Kidney (tissue), 14 donors: ENCODE results near the gene CCDC28B. TPM values are rescaled to one million over a fixed set of nuclear protein-coding genes. Genes with fewer than 3 reads are reported as not detected.

Experiments
- DNase-seq, 5 donors: peaks; one replicate each; pipeline ENCODE4 v3.0.0-alpha.2; 2013 to 2020
- FAIRE-seq: peaks from 2 replicates; lab custom pipeline; 2012; peaks lifted over from hg19 to GRCh38; lab: Jason Lieb, UNC
- H3K27ac ChIP-seq, 2 donors: one replicate each; pipeline ENCODE4 v1.7.0; 2013; ENCODE audit warnings: low read depth in 2 of 2, low read length in 2 of 2, inconsistent platforms in 1 of 2
- H3K27me3 ChIP-seq: one replicate; pipeline ENCODE4 v1.7.1; 2013; ENCODE audit warnings: low read length, inconsistent platforms; ENCODE audit not compliant: control insufficient read depth, insufficient read depth
- H3K36me3 ChIP-seq, 3 donors: one replicate each; pipeline versions ENCODE4 v1.7.0 to v1.7.1; 2013; ENCODE audit warnings: low read length in 3 of 3, control low read depth in 1 of 3, inconsistent platforms in 1 of 3; ENCODE audit not compliant: insufficient read depth in 3 of 3, control insufficient read depth in 2 of 3
- H3K4me1 ChIP-seq, 3 donors: one replicate each; pipeline versions ENCODE4 v1.7.0 to v1.7.1; 2013; ENCODE audit warnings: low read length in 3 of 3, inconsistent platforms in 1 of 3, low read depth in 1 of 3; ENCODE audit not compliant: control insufficient read depth in 2 of 3, insufficient read depth in 2 of 3
- H3K4me3 ChIP-seq, 3 donors: one replicate each; pipeline versions ENCODE4 v1.7.0 to v1.8.1; 2013; ENCODE audit warnings: low read length in 3 of 3, control low read depth in 1 of 3, inconsistent platforms in 1 of 3
- H3K9ac ChIP-seq, 3 donors: one replicate each; pipeline versions ENCODE4 v1.7.0 to v1.7.1; 2013; ENCODE audit warnings: low read length in 3 of 3, control low read depth in 1 of 3, inconsistent platforms in 1 of 3
- H3K9me3 ChIP-seq, 3 donors: one replicate each; pipeline versions ENCODE4 v1.7.0 to v1.7.1; 2013; ENCODE audit warnings: low read length in 3 of 3, control low read depth in 1 of 3, inconsistent platforms in 1 of 3; ENCODE audit not compliant: control insufficient read depth in 2 of 3, insufficient read depth in 1 of 3
- intact Hi-C: fragments of 100-400 bp; cut with DNase I; formaldehyde crosslinking; loops from one replicate; pipeline ENCODE4 v1.11.1; 2022
- polyA plus RNA-seq: library from polyadenylated mRNA; stranded (reverse); fragments of 350-450 nt; fragmentation: Illumina TruSeq; extraction: RNeasy Lipid Tissue Mini Kit (QIAGEN cat#74804); gene quantifications from one replicate; pipeline ENCODE4 v1.2.3, GENCODE V29; 2014; ENCODE audit warnings: low read depth, low replicate concordance; ENCODE audit not compliant: insufficient read depth
- total RNA-seq: library from RNA; stranded (reverse); fragmentation: NEBNext Ultra II Directional; extraction: Animal tissue kit (Norgen Biotek cat#: 25700); gene quantifications from one replicate; pipeline ENCODE4 v1.2.1, GENCODE V29; 2021
- TF ChIP-seq, protein P1 (sequence below): IDR thresholded peaks from 3 replicates; pipeline ENCODE4 v1.5.1; 2012; ENCODE audit warnings: mild to moderate bottlenecking, moderate library complexity, borderline replicate concordance; ENCODE audit not compliant: insufficient read depth; ENCODE audit errors: extremely low read depth
- donor health status: control.
- donor health status: control.
- donor health status: control.
- donor health status: control.
- donor health status: control.
- donor health status: DM: yes; HTN: yes; CAD: no.
- donor health status: Normal renal cell carcinoma (clear cell type).

CCDC28B gene
- total and polyA plus RNA-seq, 2 donors from 2014 or later: 4.0 to 25.4 TPM

DNA sequence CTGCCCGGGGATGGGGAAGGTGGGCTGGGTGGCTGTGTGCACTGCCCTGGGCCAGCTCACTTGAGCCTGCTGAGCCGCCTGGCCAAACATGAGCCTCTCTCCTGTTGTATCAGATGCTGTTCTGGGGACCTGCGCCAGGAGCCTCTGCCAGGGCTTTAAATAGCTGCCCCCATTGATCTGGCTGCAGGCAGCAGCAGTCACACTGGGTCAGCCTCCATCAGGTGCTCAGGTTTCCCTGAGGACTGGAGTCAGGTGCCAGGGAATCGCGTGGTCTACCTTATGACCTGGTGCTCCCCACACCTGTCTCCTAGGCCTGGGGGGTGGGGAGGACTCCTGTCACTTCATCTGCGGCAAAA lies 700 bp upstream of the CCDC28B start:
- no peaks in the 10 kb centered on the region for H3K27me3 ChIP-seq
- FAIRE-seq (no peak), DNase-seq (peak in 1 of 5 donors; percentile 69)
- peak overlapping the region in 2 of 3 donors; percentile 74 for H3K9ac ChIP-seq
- H3K36me3 ChIP-seq: peaks cover 0 to 21% (median 10%) of the 10 kb centered on the region in 3 donors
- H3K27ac ChIP-seq: peak overlapping the region in 1 of 2 donors; percentile 84
- TF ChIP-seq, protein P1, sequence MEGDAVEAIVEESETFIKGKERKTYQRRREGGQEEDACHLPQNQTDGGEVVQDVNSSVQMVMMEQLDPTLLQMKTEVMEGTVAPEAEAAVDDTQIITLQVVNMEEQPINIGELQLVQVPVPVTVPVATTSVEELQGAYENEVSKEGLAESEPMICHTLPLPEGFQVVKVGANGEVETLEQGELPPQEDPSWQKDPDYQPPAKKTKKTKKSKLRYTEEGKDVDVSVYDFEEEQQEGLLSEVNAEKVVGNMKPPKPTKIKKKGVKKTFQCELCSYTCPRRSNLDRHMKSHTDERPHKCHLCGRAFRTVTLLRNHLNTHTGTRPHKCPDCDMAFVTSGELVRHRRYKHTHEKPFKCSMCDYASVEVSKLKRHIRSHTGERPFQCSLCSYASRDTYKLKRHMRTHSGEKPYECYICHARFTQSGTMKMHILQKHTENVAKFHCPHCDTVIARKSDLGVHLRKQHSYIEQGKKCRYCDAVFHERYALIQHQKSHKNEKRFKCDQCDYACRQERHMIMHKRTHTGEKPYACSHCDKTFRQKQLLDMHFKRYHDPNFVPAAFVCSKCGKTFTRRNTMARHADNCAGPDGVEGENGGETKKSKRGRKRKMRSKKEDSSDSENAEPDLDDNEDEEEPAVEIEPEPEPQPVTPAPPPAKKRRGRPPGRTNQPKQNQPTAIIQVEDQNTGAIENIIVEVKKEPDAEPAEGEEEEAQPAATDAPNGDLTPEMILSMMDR: no peak
- peaks cover 4 to 13% (median 10%) of the 10 kb centered on the region in 3 donors for H3K4me1 ChIP-seq
- H3K4me3 ChIP-seq: peak overlapping the region; percentile 66 to 86 (median 79)
- intact Hi-C loops: no loop called here
- no peaks in the 10 kb centered on the region for H3K9me3 ChIP-seq

DNA sequence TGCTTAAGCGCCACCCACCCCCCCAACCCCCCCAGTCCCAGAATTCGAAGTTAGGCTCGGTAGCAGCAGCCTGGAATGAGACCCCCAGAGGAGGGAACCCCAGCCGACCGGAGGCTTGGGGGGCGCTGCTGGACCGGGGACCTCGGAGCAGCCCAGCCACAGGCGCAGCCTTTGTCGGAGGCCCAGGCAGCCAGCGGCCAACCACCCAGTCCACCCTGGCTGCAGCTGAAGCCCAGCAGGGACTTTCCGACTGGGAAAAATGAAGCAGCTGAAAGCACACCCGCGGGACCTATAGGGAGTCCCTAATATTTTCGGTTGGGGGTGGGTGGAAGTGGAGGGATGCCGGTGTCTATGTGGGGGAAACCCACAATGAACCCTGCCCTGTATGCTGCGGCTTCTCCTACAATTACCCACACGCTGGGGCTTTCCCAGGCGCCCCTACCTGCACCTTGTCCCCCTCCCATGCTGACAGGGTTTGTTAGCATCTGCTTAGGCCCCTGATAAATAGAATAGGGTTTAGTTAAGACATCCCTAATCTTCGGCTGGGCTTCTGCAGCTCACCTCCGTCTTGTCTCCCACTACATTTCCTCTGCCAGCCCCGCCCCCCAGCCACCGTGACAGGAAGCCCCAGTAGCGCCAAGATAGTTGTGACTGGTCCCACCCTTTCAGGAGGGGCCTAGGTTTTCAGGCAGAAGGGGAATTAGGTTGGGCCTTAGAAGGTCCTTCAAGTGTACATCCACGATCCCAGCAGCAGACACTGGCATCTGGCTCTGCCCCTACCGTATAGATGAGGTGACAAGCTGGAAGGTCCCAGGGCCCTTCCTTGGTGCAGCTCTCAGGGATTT lies 838 bp downstream of the CCDC28B start:
- Histone ChIP-seq H3K9me3 (no peaks in the 10 kb centered on the region), H3K9ac (peak overlapping the region in 2 of 3 donors; percentile 30 to 77), H3K4me1 (peaks cover 5 to 21% (median 15%) of the 10 kb centered on the region in 3 donors), H3K36me3 (peaks cover 0 to 8% (median 7%) of the 10 kb centered on the region in 3 donors), H3K4me3 (peak overlapping the region; percentile 66 to 86 (median 79)), H3K27ac (peak overlapping the region; percentile 82 to 84), H3K27me3 (no peaks in the 10 kb centered on the region)
- FAIRE-seq (no peak), DNase-seq (peak; percentile 71 to 89 (median 82))
- TF ChIP-seq, protein P1: no peak
- intact Hi-C loops: no loop called here

DNA sequence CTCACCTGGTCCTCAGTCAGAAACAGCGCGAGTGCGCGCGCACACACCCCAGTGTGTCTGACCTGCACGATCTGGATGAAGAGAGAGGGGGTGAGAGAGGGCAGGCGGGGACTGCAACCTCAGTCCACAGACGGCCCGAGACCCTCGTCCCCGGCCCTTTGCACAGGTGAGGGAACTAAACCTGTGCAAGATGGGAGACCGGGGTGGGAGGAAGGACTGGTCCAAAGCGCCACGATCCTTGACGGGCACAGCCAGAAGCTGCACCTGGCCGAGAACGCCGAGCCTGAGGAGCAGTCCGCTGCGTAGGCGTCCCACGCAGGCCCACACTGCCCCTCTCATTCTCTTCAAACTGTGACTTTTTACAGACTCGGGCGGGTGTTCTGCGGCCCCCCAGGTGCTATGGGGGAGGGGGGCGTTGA lies 4.6 kb downstream of the CCDC28B start:
- TF ChIP-seq, protein P1: no peak
- FAIRE-seq: no peak
- no peaks in the 10 kb centered on the region for H3K9me3 ChIP-seq
- H3K4me1 ChIP-seq: peaks cover 4 to 22% (median 11%) of the 10 kb centered on the region in 3 donors
- DNase-seq: no peak
- peak overlapping the region; percentile 73 to 83 (median 78) for H3K4me3 ChIP-seq
- intact Hi-C loops: no loop called here
- peak overlapping the region; percentile 15 to 91 (median 25) for H3K9ac ChIP-seq
- H3K36me3 ChIP-seq: no peaks in the 10 kb centered on the region
- H3K27ac ChIP-seq: peak overlapping the region in 1 of 2 donors; percentile 66
- no peaks in the 10 kb centered on the region for H3K27me3 ChIP-seq
